ENCODE measurements around the gene CENPVL1.

DNA sequence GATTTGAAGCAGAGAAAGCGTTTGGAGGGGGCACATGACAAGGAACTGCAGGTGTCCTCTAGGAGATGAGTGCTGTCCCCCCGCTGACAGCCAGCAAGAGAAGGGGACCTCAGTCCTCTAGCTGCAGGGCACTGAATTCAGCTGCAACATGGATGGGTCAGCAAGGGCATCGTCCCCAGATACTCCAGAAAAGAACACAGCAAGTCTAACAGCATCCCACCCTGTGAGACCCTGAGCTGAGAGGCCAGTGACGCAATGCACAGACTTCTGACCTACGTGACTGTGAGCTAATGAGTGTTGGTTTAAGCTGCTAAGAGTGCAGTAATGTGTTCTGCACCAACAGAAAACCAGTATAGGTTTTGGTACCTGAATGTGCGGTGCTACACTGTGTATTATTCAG is 16.1 kb upstream of the CENPVL1 start:
- TF ChIP-seq, protein P1, sequence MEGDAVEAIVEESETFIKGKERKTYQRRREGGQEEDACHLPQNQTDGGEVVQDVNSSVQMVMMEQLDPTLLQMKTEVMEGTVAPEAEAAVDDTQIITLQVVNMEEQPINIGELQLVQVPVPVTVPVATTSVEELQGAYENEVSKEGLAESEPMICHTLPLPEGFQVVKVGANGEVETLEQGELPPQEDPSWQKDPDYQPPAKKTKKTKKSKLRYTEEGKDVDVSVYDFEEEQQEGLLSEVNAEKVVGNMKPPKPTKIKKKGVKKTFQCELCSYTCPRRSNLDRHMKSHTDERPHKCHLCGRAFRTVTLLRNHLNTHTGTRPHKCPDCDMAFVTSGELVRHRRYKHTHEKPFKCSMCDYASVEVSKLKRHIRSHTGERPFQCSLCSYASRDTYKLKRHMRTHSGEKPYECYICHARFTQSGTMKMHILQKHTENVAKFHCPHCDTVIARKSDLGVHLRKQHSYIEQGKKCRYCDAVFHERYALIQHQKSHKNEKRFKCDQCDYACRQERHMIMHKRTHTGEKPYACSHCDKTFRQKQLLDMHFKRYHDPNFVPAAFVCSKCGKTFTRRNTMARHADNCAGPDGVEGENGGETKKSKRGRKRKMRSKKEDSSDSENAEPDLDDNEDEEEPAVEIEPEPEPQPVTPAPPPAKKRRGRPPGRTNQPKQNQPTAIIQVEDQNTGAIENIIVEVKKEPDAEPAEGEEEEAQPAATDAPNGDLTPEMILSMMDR (IDR thresholded peaks at IDR 0.05), result no peak
- no peak for TF ChIP-seq POLR2A (IDR thresholded peaks at IDR 0.05)
